GM23338 (cell line): ENCODE data around the gene CMKLR1. TPM values are rescaled to one million over a fixed set of nuclear protein-coding genes. Genes with fewer than 3 reads are reported as not detected.

Source experiments
- ATAC-seq: fragments of 200-7000 bp; cut with Tn5 transposase; 3 replicates; pipeline ENCODE4 v1.9.1; 2020
- DNase-seq: peaks from one replicate; pipeline ENCODE4 v3.0.0-alpha.2; 2015; ENCODE audit warnings: low spot score
- H2AFZ ChIP-seq: fragments of 200-600 bp; sonication (generic); 2 replicates; pipeline ENCODE4 v1.8.0; 2016; ENCODE audit warnings: antibody characterized with exemption, mild to moderate bottlenecking, moderate library complexity
- H3F3A ChIP-seq: fragments of 200-600 bp; sonication (generic); replicated peaks from 2 replicates; pipeline ENCODE4 v1.8.0; 2017; ENCODE audit warnings: antibody characterized with exemption, mixed run types, low read depth
- H3K27ac ChIP-seq: fragments of 200-600 bp; sonication (generic); 2 replicates; pipeline ENCODE4 v1.6.1; 2016; ENCODE audit warnings: low read depth
- H3K27me3 ChIP-seq: fragments of 200-600 bp; sonication (generic); 2 replicates; pipeline ENCODE4 v1.8.0; 2016; ENCODE audit warnings: mild to moderate bottlenecking, mixed run types, moderate library complexity; ENCODE audit not compliant: insufficient read depth
- H3K36me3 ChIP-seq: fragments of 200-600 bp; sonication (generic); 2 replicates; pipeline ENCODE4 v1.8.0; 2016; ENCODE audit warnings: mild to moderate bottlenecking; ENCODE audit not compliant: insufficient read depth
- H3K4me1 ChIP-seq: fragments of 200-600 bp; sonication (generic); 2 replicates; pipeline ENCODE4 v1.8.0; 2016; ENCODE audit warnings: mild to moderate bottlenecking, moderate library complexity; ENCODE audit not compliant: insufficient read depth
- H3K4me2 ChIP-seq: fragments of 200-600 bp; sonication (generic); 2 replicates; pipeline ENCODE4 v1.7.1; 2017; ENCODE audit warnings: mixed run types
- H3K4me3 ChIP-seq: fragments of 200-600 bp; sonication (generic); 2 replicates; pipeline ENCODE4 v1.6.1; 2016; ENCODE audit warnings: mixed run types
- H3K79me2 ChIP-seq: fragments of 200-600 bp; sonication (generic); replicated peaks from 2 replicates; pipeline ENCODE4 v1.8.0; 2017; ENCODE audit warnings: mild to moderate bottlenecking; ENCODE audit not compliant: insufficient read depth
- H3K9me2 ChIP-seq: fragments of 200-600 bp; sonication (generic); 2 replicates; pipeline ENCODE4 v1.8.0; 2017; ENCODE audit not compliant: insufficient read depth
- H4K20me1 ChIP-seq: fragments of 200-600 bp; sonication (generic); replicated peaks from 2 replicates; pipeline ENCODE4 v1.8.0; 2017; ENCODE audit warnings: mild to moderate bottlenecking; ENCODE audit not compliant: insufficient read depth
- H3K27ac Mint-ChIP-seq: 2 replicates; pipeline ENCODE4 v1.8.0; 2020; ENCODE audit warnings: inconsistent platforms, mild to moderate bottlenecking, moderate library complexity, mixed read lengths
- H3K27me3 Mint-ChIP-seq: 3 replicates; pipeline ENCODE4 v1.8.0; 2022; ENCODE audit warnings: low read depth, mild to moderate bottlenecking, moderate library complexity, mixed read lengths, inconsistent platforms; ENCODE audit not compliant: insufficient read depth, poor library complexity
- H3K36me3 Mint-ChIP-seq: 3 replicates; pipeline ENCODE4 v1.8.0; 2021; ENCODE audit warnings: low read depth, mild to moderate bottlenecking, inconsistent platforms, moderate library complexity, mixed read lengths
- H3K4me1 Mint-ChIP-seq: 3 replicates; pipeline ENCODE4 v1.8.0; 2020; ENCODE audit warnings: mild to moderate bottlenecking, inconsistent platforms, mixed read lengths
- H3K4me3 Mint-ChIP-seq: 3 replicates; pipeline ENCODE4 v1.8.0; 2021; ENCODE audit warnings: moderate library complexity, mild to moderate bottlenecking, inconsistent platforms, mixed read lengths
- H3K9me3 Mint-ChIP-seq: 3 replicates; pipeline ENCODE4 v1.8.0; 2020; ENCODE audit warnings: moderate library complexity, mild to moderate bottlenecking, inconsistent platforms, mixed read lengths
- ETS1 ChIP-seq: IDR thresholded peaks from 2 replicates; pipeline ENCODE4 v1.6.1; 2016; ENCODE audit warnings: antibody characterized with exemption
- EZH2 ChIP-seq: fragments of 200-600 bp; sonication (generic); IDR thresholded peaks from one replicate; pipeline ENCODE4 v1.8.0; 2017; ENCODE audit warnings: antibody characterized with exemption, mild to moderate bottlenecking, low read depth; ENCODE audit not compliant: unreplicated experiment
- EZH2phosphoT487 ChIP-seq: fragments of 200-600 bp; sonication (generic); IDR thresholded peaks from one replicate; pipeline ENCODE4 v1.8.1; 2018; ENCODE audit warnings: antibody characterized with exemption; ENCODE audit not compliant: unreplicated experiment
- NANOG ChIP-seq: IDR thresholded peaks from 2 replicates; pipeline ENCODE4 v1.6.1; 2016; ENCODE audit warnings: antibody characterized with exemption, borderline replicate concordance
- ZNF462 ChIP-seq: fragments of 250-450 bp; sonication (Bioruptor Pico); IDR thresholded peaks from 2 replicates; pipeline ENCODE4 v1.5.0; 2020; ENCODE audit warnings: mild to moderate bottlenecking, moderate library complexity
- polyA plus RNA-seq: library from polyadenylated mRNA; unstranded; fragments of >200 nt; fragmentation: Nextera tagmentation; extraction: Ambion mirVana; gene quantifications from 2 replicates; pipeline ENCODE4 v1.2.1, GENCODE V29; 2016
- total RNA-seq: library from RNA; depleted of rRNA; stranded (reverse); fragments of >200 nt; shearing (Covaris generic); gene quantifications from 2 replicates; pipeline ENCODE4 v1.2.3, GENCODE V29; 2014

Gene CMKLR1
- total and polyA plus RNA-seq, 2 experiments from 2014 or later: 0.40 to 2.6 TPM

GRCh38 chr12:108317308-108318234 lies 21.5 kb downstream of the CMKLR1 start (continued):
- TF ChIP-seq ZNF462 (CRISPR knock-in tag) (no peak), EZH2 (no peak), EZH2phosphoT487 (no peak)

- H3K9me2 ChIP-seq: peaks cover 13% of the 10 kb centered on the region
- Mint-ChIP-seq H3K4me1 (peaks cover 44% of the 10 kb centered on the region), H3K27ac (peak overlapping the region; percentile 53), H3K27me3 (peaks cover 5% of the 10 kb centered on the region), H3K4me3 (peak overlapping the region; percentile 6; the same call in 2 of the 3 replicates), H3K9me3 (no peaks in the 10 kb centered on the region), H3K36me3 (no peaks in the 10 kb centered on the region)
- no peaks in the 10 kb centered on the region for H3K27me3 ChIP-seq
- peak overlapping the region; percentile 16; the same call in 1 of the 2 replicates for H3K4me3 ChIP-seq
- peaks cover 42% of the 10 kb centered on the region for H3K4me1 ChIP-seq
- H3K27ac ChIP-seq: peak overlapping the region; percentile 84
- DNase-seq: peak; percentile 76
- no peaks in the 10 kb centered on the region for H3K79me2 ChIP-seq
- no peaks in the 10 kb centered on the region for H3K36me3 ChIP-seq
- H3K4me2 ChIP-seq: 0 out of 2 replicates have a peak overlapping the region, but pooled peaks have one; percentile 3
- peak; percentile 78 for ATAC-seq
- H4K20me1 ChIP-seq: no peaks in the 10 kb centered on the region
- H2AFZ ChIP-seq: no peak overlapping the region
- H3F3A ChIP-seq: 0 out of 2 replicates have a peak, but pooled peaks cover 5% of the 10 kb centered on the region
- TF ChIP-seq NANOG (peak; percentile 80; the same call in 1 of the 2 replicates), ETS1 (no peak), EZH2phosphoT487 (no peak)
Measured at GRCh38 chr12:108316176-108317086, 22.7 kb downstream of the CMKLR1 start.
